GM21360 (cell line): Measurements from ENCODE around the gene CHGA.

Source experiments
- ATAC-seq: cut with Tn5 transposase; IDR thresholded peaks from one replicate; pipeline ENCODE4 v1.9.1; 2021; ENCODE audit warnings: mild to moderate bottlenecking, moderate library complexity; ENCODE audit not compliant: unreplicated experiment

The CHGA gene

DNA sequence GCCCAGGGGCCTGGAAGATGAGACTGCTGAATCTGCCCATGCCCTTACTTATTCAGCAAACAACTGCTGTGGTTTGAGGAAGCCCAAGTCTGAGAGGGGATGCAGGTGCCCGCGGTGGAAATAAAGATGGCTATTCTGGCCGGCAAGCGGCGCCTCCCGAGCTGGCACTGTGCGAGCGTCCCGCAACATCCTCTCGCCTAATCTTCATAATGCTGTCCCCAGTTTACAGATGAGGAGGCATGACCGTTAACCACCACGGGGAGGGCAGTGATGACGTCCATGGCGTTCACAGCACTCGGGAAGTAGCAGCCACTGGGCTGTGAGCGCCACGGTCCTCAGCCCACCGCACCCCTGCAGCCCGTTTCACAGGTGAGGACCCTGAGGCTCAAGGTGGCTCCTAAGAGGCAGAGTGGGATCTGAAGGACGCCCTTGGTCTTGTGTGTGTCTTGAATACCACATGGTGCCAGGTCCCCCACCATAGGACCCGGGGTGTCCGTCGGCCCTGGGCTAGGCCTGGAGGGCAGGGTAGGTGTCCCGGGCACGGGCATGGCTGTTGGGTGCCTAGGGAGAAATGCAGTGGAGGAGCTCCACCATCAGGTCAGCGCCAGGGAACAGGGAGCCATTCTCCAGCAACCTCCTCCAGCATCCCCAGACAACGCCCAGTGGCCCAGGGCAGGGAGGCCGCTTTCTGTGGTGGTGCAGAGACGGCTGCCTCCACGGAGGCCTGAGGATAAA lies 20.2 kb downstream of the CHGA start:
- ATAC-seq: no peak

- ATAC-seq: no peak
These were observed 21.1 kb downstream of the CHGA start for GRCh38 chr14:92943855-92944570.

DNA sequence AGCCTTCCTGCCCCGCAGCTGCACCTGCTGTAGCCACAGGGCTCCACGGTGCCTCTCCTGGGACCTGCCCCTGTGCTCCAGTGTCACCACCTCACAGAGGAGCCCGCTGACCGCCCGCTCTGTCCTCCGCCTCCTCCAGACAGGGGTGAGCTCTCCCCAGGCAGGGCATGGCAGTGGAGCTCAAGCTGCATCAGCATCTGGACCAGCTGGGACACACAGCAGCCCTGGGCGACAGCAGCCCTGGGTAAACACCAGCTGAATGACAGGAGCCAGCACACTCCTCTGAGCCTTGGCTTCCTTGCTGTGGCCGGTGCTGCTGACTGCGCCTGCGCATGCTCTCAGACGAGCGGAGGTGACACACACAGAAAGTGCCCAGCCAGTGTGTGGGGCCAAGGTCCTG lies 22.0 kb downstream of the CHGA start:
- ATAC-seq: no peak

- no peak for ATAC-seq
These were observed 22.6 kb downstream of the CHGA start for GRCh38 chr14:92945544-92945943.

DNA sequence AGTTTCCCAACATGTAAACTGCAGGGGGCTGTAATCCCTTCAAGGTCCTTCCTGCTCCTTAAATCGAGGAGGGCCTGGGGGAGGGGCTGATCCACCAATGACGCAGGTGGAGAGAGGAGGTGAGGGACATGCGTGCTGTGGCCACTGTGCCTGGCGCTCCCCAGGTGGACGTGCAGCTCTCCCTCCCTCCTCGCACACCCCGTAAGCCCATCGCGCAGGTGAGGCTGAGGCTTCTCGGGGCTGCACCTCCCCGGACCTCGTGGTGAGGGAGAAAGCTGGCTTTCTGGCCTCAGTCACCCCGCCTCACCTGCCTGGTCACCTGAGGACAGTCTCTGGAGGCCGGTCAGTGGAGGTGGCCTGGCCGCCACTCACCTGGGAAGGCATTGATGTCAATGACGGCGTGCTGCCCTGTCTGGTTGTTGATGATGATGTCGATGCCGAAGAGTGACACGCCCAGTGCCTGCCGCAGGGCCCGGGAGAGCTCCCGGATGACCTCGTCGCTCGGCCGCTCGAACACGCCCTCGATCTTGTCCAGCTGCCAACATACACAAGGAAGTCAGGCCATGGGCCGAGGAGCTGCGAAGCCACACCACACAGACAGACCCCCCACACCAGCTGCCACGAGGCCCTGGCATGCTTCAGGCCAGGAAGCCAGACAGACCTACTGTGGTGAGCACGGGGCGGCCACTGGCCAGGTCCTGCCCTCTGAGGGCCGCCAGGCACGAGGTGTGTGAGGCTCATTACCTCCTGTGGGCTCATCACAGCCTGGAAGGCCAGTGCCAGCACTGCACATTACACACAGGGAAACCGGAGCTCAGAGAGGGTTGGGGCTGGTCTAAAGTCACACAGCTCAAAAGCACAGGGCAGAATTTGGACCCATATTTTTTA lies 23.3 kb downstream of the CHGA start:
- no peak for ATAC-seq

- ATAC-seq: no peak
These were observed 24.0 kb downstream of the CHGA start for GRCh38 chr14:92946847-92947545.

DNA sequence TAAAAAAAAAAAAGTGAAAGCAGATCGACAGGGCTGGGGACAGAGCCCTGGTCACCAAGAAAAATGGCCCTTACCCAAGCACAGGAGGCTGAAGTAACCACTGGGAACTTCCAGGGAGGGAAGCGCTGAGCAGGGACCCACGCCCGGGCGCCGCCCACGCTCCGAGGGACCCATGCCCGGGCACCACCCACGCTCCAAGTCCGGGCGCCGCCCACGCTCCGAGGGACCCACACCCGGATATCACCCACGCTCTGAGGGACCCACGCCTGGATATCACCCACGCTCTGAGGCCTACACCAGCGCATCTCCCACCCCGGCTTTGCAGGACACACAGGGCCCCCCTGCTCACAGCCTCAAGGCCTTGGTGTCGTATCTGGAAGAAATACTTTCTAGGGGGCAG lies 25.7 kb downstream of the CHGA start:
- ATAC-seq: no peak

DNA sequence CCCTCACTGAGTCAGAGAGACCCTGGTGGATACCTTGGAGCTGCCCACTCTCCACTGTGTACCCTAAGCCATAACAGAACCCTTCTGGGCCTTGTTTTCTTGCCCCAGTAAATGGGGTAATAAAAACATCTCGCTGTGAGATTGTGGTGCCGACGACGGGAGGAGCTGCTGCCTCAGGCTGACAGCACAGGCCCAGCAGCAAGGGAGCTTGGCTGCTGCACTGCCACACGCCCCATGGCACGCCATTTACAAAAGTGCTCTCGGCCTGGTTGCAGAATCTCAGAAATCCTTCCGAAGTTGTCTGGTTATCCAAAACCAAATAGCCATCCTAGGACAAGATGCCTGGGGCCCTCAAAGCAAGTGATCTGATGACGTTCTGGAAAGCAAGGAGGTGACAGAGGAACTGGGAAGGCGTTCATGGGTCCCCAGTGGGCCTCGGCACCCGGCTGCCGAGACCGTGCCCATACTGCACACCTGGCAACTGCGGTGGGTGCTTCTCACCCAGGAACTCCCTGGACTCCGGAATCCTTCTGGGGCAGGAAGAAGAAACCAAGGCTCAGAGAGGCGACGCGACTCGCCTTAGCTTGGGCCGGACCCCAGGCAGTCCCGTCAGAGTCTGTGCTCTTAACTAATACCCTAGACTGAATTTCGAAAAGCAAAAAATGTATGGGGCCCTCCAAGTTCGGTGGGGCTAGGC lies 26.7 kb downstream of the CHGA start:
- no peak for ATAC-seq

GRCh38 chr14:92950193-92950540 lies 27.2 kb downstream of the CHGA start:
- ATAC-seq: no peak

- no peak for ATAC-seq
These were observed 27.8 kb downstream of the CHGA start for GRCh38 chr14:92950773-92951172.

DNA sequence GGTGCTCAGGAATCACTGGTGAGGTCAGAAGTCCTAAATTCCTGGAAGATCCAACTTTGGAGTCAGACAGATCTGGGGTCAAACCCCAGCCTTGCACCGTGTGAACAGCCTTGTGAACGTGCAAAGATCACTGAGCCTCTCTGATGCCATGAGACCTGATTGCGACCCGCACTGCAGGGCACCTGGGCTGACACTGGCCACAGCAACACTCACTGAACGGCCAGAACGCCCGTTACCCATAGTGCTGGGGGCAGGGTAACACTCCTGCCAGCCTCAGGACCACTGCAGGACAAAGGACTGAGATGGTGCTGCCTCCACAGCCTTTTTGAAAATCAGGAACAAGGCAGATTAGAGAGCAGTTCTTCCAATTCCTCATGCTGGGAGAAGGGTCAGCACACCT lies 28.3 kb downstream of the CHGA start:
- ATAC-seq: no peak

- ATAC-seq: peak; percentile 85
These were observed 29.0 kb downstream of the CHGA start for GRCh38 chr14:92951912-92952471.

DNA sequence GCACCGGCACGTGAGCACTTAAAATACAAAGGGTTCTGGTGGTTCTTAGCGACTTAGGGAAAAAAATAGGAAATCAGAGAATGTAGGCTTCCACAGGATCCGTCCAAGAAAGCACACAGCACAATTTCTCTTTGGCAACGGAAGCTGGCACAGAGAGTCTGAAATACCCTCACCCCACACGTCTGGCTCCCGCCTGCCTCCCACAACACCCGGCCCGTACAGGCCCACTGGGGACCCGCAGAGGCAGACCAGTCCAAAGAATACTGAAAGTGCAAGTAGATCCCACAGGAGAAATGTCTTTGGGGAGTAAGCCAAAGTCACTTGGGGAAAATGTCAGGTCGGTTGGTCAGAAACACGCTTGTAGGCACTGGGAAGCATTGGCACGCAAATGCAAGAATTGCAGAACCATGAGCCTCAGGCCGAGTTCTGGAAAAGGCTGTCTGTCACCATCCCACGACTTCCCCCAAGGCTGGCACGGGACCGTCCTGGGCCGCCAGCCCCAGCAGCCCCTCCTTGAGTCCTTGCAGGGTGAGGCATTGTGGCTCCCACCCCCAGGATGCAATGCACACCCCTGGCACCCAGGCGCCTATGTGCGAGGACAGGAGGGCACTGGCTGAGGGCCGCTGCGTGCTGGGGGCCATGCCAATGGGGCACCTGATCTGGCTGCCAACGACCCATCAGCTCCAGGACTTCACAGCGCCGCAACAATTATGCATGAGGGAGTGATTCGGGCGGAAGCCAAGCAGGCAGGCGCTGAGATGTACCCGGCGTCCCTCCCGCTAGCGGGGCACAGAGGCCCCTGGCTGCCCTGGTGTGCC lies 29.7 kb downstream of the CHGA start:
- ATAC-seq: no peak

GRCh38 chr14:92953526-92953925 lies 30.6 kb downstream of the CHGA start:
- ATAC-seq: no peak

- ATAC-seq: no peak
These were observed 32.0 kb downstream of the CHGA start for GRCh38 chr14:92954933-92955332.

GRCh38 chr14:92955381-92955780 lies 32.4 kb downstream of the CHGA start:
- no peak for ATAC-seq

GRCh38 chr14:92956961-92957360 lies 34.0 kb downstream of the CHGA start:
- ATAC-seq: no peak

DNA sequence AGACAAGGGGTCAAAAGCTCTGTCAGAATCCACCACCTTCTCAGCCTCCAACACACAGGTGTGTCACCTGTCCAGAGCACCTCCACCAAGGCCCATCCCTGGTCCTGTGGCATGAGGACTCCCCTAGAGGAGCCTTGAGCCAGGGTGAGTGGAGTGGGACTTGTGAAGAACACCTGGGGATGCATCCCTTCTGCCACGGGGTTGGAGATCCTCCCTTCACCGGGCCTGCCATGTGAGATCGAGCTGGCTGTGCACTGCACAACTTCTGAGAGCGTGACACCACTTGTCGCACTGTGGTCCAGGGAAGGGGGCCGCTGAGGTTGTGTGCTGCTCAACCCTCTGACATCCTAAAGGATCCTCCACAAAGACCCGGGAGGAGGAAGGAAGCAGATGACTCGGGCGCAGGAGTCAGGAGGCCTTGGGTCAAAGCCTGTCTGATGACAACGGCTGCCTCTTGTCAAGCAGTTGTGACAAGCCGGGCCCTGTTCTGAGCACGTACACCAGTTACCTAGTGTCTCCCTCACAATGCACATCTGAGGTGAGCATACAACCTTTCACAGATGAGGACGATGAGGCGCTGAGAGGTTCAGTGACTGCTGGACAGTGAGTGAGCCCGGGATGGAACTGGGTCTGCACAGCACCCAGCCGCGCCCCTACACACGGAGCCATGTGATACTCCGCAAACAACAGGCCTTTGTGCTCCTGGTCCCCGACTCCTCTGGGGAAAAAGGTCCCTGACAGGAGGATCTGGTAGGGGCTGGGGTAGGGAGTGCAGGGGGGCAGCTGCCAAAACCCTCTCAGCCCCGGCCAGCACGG lies 35.6 kb downstream of the CHGA start:
- ATAC-seq: no peak

DNA sequence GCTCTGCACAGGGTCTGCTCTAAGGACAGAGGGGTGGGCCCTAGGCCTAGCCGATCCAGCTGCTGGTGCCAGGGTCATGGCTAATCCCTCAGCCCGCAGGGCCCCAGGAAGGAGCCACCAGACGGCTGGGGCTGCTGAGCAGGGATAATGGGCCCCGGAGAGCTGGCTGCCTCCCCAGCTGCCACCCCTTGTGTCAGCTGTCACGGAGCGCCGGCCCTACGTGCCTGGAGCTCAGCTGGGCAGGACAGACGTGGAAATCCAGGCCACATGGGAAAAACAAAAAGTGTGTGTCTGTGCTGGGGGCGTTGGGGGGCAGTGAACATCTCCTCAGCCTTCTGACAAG lies 36.2 kb downstream of the CHGA start:
- no peak for ATAC-seq
